ENCODE results near the gene SMARCAL1.

GRCh38 chr2:216448829-216449228 is 36.5 kb downstream of the SMARCAL1 start:
- TF ChIP-seq POLR2AphosphoS5 (IDR thresholded peaks at IDR 0.05; ENCODE audit: low read depth, low read length), result no peak
- TF ChIP-seq, protein P1, sequence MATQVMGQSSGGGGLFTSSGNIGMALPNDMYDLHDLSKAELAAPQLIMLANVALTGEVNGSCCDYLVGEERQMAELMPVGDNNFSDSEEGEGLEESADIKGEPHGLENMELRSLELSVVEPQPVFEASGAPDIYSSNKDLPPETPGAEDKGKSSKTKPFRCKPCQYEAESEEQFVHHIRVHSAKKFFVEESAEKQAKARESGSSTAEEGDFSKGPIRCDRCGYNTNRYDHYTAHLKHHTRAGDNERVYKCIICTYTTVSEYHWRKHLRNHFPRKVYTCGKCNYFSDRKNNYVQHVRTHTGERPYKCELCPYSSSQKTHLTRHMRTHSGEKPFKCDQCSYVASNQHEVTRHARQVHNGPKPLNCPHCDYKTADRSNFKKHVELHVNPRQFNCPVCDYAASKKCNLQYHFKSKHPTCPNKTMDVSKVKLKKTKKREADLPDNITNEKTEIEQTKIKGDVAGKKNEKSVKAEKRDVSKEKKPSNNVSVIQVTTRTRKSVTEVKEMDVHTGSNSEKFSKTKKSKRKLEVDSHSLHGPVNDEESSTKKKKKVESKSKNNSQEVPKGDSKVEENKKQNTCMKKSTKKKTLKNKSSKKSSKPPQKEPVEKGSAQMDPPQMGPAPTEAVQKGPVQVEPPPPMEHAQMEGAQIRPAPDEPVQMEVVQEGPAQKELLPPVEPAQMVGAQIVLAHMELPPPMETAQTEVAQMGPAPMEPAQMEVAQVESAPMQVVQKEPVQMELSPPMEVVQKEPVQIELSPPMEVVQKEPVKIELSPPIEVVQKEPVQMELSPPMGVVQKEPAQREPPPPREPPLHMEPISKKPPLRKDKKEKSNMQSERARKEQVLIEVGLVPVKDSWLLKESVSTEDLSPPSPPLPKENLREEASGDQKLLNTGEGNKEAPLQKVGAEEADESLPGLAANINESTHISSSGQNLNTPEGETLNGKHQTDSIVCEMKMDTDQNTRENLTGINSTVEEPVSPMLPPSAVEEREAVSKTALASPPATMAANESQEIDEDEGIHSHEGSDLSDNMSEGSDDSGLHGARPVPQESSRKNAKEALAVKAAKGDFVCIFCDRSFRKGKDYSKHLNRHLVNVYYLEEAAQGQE (IDR thresholded peaks at IDR 0.05; ENCODE audit: insufficient read depth in 1 of 2, low read depth in 2 of 2, low read length in 2 of 2), result no peak
- no peak for TF ChIP-seq TAF1 (IDR thresholded peaks at IDR 0.05; ENCODE audit: borderline replicate concordance, insufficient read depth, low read length)

Measured in PFSK-1 (cell line).